HuH-7.5 (cell line): ENCODE results near the gene CDKL2.
A peak's percentile ranks its signal among the peaks of the same experiment; 100 is the strongest.
"Not testable (repeated sequence)": the region's sequence is repeated elsewhere in the genome, so short reads cannot be mapped to it uniquely, and the experiment has no call there.

Source experiments
- DNase-seq: peaks from one replicate; pipeline ENCODE4 v3.0.0; 2011; ENCODE audit warnings: low spot score

Gene CDKL2

GRCh38 chr4:75552452-75552851, 77.9 kb downstream of the CDKL2 start:
- no peak for DNase-seq

- DNase-seq, result no peak
Observed at GRCh38 chr4:75549019-75549418, 81.3 kb downstream of the CDKL2 start.

- peak; percentile 13 for DNase-seq
Observed at GRCh38 chr4:75547647-75548387, 82.5 kb downstream of the CDKL2 start.

- DNase-seq, result no peak
Observed at GRCh38 chr4:75545526-75545925, 84.8 kb downstream of the CDKL2 start.

GRCh38 chr4:75544870-75545269, 85.5 kb downstream of the CDKL2 start:
- no peak for DNase-seq

DNA sequence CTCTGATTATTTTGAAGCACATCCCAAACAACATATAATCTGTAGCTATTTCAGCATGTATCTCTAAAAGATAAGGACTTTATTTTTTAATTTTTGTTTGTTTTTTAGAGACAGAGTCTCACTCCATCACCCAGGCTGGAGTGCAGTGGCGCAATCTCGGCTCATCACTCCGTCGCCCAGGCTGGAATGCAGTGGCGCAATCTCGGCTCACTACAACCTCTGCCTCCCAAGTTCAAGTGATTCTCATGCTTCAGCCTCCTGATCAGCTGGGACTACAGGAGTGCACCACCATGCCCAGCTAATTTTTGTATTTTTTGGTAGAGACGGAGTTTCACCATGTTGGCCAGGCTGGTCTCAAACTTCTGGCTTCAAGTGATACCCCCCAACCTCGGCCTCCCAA, 86.1 kb downstream of the CDKL2 start:
- DNase-seq, result not testable (repeated sequence)

- no peak for DNase-seq
Observed at GRCh38 chr4:75542824-75543223, 87.5 kb downstream of the CDKL2 start.

DNA sequence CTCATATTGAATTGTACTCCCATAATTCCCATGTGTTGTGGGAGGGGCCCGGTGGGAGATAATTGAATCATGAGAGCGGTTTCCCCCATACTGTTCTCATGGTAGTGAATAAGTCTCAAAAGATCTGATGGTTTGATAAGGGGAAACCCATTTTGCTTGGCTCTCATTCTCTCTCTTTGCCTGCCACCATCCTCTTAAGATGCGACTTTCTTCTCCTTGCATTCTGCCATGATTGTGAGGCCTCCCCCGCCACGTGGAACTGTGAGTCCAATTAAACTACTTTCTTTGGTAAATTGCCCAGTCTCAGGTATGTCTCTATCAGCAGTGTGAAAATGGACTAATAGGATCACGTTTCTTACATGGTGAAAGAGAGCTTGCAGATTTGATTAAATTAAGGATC, 93.0 kb downstream of the CDKL2 start:
- not testable (repeated sequence) for DNase-seq

GRCh38 chr4:75533926-75534325, 96.4 kb downstream of the CDKL2 start:
- not testable (repeated sequence) for DNase-seq

GRCh38 chr4:75533339-75533887, 96.9 kb downstream of the CDKL2 start:
- not testable (repeated sequence) for DNase-seq

GRCh38 chr4:75531536-75532143, 98.7 kb downstream of the CDKL2 start:
- DNase-seq, result not testable (repeated sequence)

- DNase-seq, result no peak
Observed at GRCh38 chr4:75530556-75531322, 99.6 kb downstream of the CDKL2 start.
